ENCODE data around the gene SLC41A3. TPM values are rescaled to one million over a fixed set of nuclear protein-coding genes. Genes with fewer than 3 reads are reported as not detected.
A peak's percentile ranks its signal among the peaks of the same experiment; 100 is the strongest.
"Not testable (repeated sequence)": the region's sequence is repeated elsewhere in the genome, so short reads cannot be mapped to it uniquely, and the experiment has no call there.

SLC41A3 gene
- total RNA-seq, 1 donor from 2014 or later: 62.9 TPM

DNA sequence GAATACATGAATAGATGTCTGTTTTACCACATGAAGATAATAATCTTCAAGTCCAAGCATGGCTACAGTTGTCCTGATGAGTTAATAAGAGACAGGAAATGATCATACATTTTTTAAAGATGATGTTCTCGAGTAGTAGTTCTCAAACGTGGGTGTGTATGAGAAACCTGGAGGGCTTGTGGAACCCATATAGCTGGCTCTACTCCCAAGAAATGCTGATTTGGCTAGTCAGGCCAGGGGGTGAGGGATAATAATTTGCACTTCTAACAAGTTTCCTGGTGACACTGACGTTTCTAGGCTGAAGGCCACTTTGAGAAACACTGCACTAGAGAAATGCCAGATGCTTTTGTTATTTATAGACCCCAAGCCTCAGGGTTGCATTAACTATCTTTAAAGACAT lies 78.0 kb downstream of the SLC41A3 start:
- no peaks in the 10 kb centered on the region for H3K4me1 ChIP-seq
- peaks cover 0 to 34% of the 10 kb centered on the region in 2 donors for H3K36me3 ChIP-seq
- DNase-seq (ENCODE audit: extremely low spot score in 2 of 2): no peak
- no peaks in the 10 kb centered on the region for H3K27me3 ChIP-seq
- intact Hi-C loops (cut with DNase I): no loop called here
- TF ChIP-seq POLR2AphosphoS5 (IDR thresholded peaks at IDR 0.05; ENCODE audit: insufficient read depth in 1 of 2, low read depth in 1 of 2) (no peak), POLR2A (IDR thresholded peaks at IDR 0.05) (no peak)
- TF ChIP-seq, protein P1, sequence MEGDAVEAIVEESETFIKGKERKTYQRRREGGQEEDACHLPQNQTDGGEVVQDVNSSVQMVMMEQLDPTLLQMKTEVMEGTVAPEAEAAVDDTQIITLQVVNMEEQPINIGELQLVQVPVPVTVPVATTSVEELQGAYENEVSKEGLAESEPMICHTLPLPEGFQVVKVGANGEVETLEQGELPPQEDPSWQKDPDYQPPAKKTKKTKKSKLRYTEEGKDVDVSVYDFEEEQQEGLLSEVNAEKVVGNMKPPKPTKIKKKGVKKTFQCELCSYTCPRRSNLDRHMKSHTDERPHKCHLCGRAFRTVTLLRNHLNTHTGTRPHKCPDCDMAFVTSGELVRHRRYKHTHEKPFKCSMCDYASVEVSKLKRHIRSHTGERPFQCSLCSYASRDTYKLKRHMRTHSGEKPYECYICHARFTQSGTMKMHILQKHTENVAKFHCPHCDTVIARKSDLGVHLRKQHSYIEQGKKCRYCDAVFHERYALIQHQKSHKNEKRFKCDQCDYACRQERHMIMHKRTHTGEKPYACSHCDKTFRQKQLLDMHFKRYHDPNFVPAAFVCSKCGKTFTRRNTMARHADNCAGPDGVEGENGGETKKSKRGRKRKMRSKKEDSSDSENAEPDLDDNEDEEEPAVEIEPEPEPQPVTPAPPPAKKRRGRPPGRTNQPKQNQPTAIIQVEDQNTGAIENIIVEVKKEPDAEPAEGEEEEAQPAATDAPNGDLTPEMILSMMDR (IDR thresholded peaks at IDR 0.05): no peak
- H3K4me3 ChIP-seq: no peak overlapping the region
- no peak overlapping the region for H3K27ac ChIP-seq
- no peaks in the 10 kb centered on the region for H3K9me3 ChIP-seq

DNA sequence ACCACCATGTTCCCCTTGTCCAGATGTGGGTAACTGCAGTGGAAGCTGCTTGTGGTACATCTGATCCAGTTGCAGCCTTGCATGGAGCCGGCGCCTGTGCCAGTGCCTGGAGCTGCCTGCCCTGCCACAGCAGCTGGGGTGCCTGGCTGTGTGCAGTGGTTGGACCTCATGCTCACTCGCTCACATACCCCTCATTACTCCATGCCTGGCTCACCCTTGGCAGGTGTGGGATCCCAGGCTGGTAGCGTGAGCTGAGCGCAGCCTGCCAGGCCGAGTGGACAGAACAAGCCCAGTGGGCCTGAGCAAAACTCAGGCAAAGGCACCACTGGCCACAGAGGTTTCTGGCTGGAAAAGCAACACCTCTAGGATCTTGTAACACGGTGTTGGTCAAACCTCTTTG lies 79.2 kb downstream of the SLC41A3 start:
- TF ChIP-seq, protein P1 (IDR thresholded peaks at IDR 0.05): no peak
- TF ChIP-seq POLR2A (IDR thresholded peaks at IDR 0.05): no peak
- no peak for TF ChIP-seq POLR2AphosphoS5 (IDR thresholded peaks at IDR 0.05; ENCODE audit: insufficient read depth in 1 of 2, low read depth in 1 of 2)
- H3K9me3 ChIP-seq: no peaks in the 10 kb centered on the region
- DNase-seq (ENCODE audit: extremely low spot score in 2 of 2): no peak
- no peak overlapping the region for H3K27ac ChIP-seq
- intact Hi-C loops (cut with DNase I): no loop called here
- no peaks in the 10 kb centered on the region for H3K27me3 ChIP-seq
- H3K36me3 ChIP-seq: peaks cover 0 to 34% of the 10 kb centered on the region in 2 donors
- no peaks in the 10 kb centered on the region for H3K4me1 ChIP-seq
- no peak overlapping the region for H3K4me3 ChIP-seq

DNA sequence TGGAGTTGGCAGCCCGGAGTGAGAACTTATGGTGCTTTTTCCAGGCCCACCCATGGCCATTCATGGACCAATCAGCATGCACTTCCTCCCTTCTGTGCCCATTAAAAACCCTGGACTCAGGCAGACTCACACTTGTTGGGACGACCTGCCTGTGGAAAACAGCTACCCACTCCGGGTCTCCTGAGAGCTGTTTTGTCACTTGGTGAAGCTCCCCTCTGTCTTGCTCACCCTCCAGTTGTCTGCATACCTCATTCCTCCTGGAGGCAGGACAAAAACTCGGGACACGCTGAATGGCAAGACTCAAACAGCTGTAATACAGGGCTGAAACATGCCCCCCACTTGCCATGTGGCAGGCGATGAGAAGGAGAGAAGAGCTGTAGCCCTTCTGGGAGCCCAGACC lies 79.7 kb downstream of the SLC41A3 start:
- Histone ChIP-seq H3K27ac (no peak overlapping the region), H3K4me1 (no peaks in the 10 kb centered on the region), H3K27me3 (no peaks in the 10 kb centered on the region), H3K9me3 (no peaks in the 10 kb centered on the region), H3K4me3 (no peak overlapping the region), H3K36me3 (peaks cover 0 to 34% of the 10 kb centered on the region in 2 donors)
- TF ChIP-seq, protein P1 (IDR thresholded peaks at IDR 0.05): no peak
- TF ChIP-seq POLR2AphosphoS5 (IDR thresholded peaks at IDR 0.05; ENCODE audit: insufficient read depth in 1 of 2, low read depth in 1 of 2) (no peak), POLR2A (IDR thresholded peaks at IDR 0.05) (no peak)
- peak in 1 of 2 donors; percentile 72 for DNase-seq (ENCODE audit: extremely low spot score in 2 of 2)
- intact Hi-C loops (cut with DNase I): no loop called here

DNA sequence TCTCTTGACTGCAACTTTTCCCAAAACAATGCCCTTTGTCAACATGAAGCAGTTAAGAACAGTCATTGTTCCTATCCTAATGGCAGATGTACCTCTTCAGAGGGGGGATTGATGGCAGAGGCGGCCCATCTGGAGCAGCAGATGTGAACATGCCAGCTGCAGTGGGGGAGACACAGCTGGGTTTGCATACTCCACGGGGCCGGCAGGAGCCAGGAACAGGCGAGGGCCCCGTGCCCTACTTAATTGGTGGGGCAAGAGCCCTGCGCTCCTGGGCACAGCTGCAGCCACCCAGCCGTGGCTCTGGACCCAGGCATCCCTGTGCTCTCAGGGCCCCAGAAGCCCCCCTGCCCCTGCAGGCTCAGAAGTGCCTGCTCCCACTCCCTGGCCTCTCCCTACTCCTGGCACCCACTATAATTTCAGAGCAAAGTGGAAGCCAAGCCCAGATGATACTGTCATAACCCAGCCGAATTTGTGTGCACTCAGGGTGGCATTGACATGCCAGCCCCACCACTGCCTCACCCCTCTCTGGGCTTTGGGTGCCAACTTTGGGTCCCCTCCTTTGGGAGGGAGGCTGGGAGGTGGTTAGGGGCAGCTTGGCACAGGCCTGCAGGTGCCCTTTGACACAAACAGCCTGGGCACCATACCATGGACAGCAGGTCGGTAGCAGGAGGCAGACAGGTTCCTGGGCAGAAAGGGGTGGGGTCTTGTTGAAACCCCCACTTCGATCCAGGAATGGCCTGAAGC lies 80.3 kb downstream of the SLC41A3 start:
- TF ChIP-seq POLR2AphosphoS5 (IDR thresholded peaks at IDR 0.05; ENCODE audit: insufficient read depth in 1 of 2, low read depth in 1 of 2) (no peak), POLR2A (IDR thresholded peaks at IDR 0.05) (no peak)
- TF ChIP-seq, protein P1 (IDR thresholded peaks at IDR 0.05): no peak
- DNase-seq (ENCODE audit: extremely low spot score in 2 of 2): peak in 1 of 2 donors; percentile 88
- intact Hi-C loops (cut with DNase I): no loop called here
- Histone ChIP-seq H3K36me3 (peaks cover 0 to 32% of the 10 kb centered on the region in 2 donors), H3K27ac (no peak overlapping the region), H3K4me3 (no peak overlapping the region), H3K9me3 (no peaks in the 10 kb centered on the region), H3K27me3 (no peaks in the 10 kb centered on the region), H3K4me1 (no peaks in the 10 kb centered on the region)

DNA sequence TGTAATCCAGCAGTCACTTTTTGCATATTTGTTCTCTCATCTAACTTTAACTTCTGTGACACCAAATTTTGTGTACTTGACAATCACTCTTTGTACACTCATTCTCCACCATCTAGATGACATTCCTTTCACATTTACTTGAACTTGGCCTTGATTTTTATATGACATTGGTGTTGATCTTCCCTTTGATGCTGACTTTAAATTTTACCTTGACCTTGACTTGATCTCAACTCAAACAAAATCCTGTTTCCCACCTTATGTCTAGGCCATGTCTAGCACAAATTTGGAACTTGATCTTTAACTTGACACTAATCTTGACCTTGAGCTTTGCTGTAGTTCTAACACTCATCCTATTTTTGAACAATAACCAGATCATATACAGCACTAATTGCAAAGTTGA lies 81.7 kb downstream of the SLC41A3 start:
- no peak for DNase-seq (ENCODE audit: extremely low spot score in 2 of 2)
- Histone ChIP-seq H3K9me3 (no peaks in the 10 kb centered on the region), H3K27ac (no peak overlapping the region), H3K36me3 (peaks cover 0 to 18% of the 10 kb centered on the region in 2 donors), H3K4me1 (no peaks in the 10 kb centered on the region), H3K27me3 (no peaks in the 10 kb centered on the region), H3K4me3 (no peak overlapping the region)
- TF ChIP-seq POLR2A (IDR thresholded peaks at IDR 0.05): no peak
- no peak for TF ChIP-seq POLR2AphosphoS5 (IDR thresholded peaks at IDR 0.05; ENCODE audit: insufficient read depth in 1 of 2, low read depth in 1 of 2)
- TF ChIP-seq, protein P1 (IDR thresholded peaks at IDR 0.05): no peak
- intact Hi-C loops (cut with DNase I): no loop called here

DNA sequence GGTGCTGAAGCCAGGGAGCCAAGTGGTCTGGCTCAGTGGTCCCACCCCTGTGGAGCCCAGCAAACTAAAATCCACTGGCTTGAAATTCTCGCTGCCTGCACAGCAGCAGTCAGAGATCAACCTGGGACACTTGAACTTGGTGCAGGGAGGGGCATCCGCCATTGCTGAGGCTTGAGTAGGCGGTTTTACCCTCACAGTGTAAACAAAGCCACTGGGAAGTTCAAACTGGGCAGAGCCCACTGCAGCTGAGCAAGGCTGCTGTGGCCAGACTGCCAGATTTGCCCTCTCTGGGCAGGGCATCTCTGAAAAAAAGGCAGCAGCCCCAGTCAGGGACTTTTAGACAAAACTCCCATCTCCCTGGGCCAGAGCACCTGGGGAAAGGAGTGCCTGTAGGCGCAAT lies 87.2 kb downstream of the SLC41A3 start:
- intact Hi-C loops (cut with DNase I); H3K4me1 ChIP-seq; DNase-seq (ENCODE audit: extremely low spot score in 2 of 2); H3K27ac ChIP-seq; H3K4me3 ChIP-seq; H3K27me3 ChIP-seq; H3K9me3 ChIP-seq; H3K36me3 ChIP-seq: not testable (repeated sequence)
